SK-N-SH treated with all-trans-retinoic acid at 6 μM for 48 hours (cell line): ENCODE measurements around the gene ZNF385C.

ENCODE experiments used
- ARNTL ChIP-seq: fragments of 450-650 bp; formaldehyde crosslinking; IDR thresholded peaks from 2 replicates; pipeline ENCODE4 v1.5.0; 2020; ENCODE audit warnings: low read depth, mild to moderate bottlenecking, moderate library complexity, borderline replicate concordance
- CREB5 ChIP-seq: fragments of 250-450 bp; sonication (Bioruptor Pico); IDR thresholded peaks from 2 replicates; pipeline ENCODE4 v1.5.1; 2020; ENCODE audit warnings: low read depth, mild to moderate bottlenecking, moderate library complexity
- CSDC2 ChIP-seq: fragments of 250-450 bp; sonication (Bioruptor Pico); IDR thresholded peaks from 2 replicates; pipeline ENCODE4 v1.5.0; 2020; ENCODE audit warnings: mild to moderate bottlenecking, moderate library complexity
- ZC3H10 ChIP-seq: fragments of 250-450 bp; sonication (Bioruptor Pico); IDR thresholded peaks from 2 replicates; pipeline ENCODE4 v1.5.1; 2021; ENCODE audit warnings: mild to moderate bottlenecking, moderate library complexity
- ZFP30 ChIP-seq: fragments of 450-650 bp; formaldehyde crosslinking; IDR thresholded peaks from 2 replicates; pipeline ENCODE4 v1.5.0; 2022; ENCODE audit warnings: mild to moderate bottlenecking, moderate library complexity
- ZNF70 ChIP-seq: fragments of 450-650 bp; formaldehyde crosslinking; IDR thresholded peaks from 2 replicates; pipeline ENCODE4 v1.5.0; 2020; ENCODE audit warnings: mild to moderate bottlenecking, moderate library complexity
- ZNF8 ChIP-seq: fragments of 450-650 bp; formaldehyde crosslinking; IDR thresholded peaks from 2 replicates; pipeline ENCODE4 v1.5.0; 2020; ENCODE audit warnings: mild to moderate bottlenecking, moderate library complexity

DNA sequence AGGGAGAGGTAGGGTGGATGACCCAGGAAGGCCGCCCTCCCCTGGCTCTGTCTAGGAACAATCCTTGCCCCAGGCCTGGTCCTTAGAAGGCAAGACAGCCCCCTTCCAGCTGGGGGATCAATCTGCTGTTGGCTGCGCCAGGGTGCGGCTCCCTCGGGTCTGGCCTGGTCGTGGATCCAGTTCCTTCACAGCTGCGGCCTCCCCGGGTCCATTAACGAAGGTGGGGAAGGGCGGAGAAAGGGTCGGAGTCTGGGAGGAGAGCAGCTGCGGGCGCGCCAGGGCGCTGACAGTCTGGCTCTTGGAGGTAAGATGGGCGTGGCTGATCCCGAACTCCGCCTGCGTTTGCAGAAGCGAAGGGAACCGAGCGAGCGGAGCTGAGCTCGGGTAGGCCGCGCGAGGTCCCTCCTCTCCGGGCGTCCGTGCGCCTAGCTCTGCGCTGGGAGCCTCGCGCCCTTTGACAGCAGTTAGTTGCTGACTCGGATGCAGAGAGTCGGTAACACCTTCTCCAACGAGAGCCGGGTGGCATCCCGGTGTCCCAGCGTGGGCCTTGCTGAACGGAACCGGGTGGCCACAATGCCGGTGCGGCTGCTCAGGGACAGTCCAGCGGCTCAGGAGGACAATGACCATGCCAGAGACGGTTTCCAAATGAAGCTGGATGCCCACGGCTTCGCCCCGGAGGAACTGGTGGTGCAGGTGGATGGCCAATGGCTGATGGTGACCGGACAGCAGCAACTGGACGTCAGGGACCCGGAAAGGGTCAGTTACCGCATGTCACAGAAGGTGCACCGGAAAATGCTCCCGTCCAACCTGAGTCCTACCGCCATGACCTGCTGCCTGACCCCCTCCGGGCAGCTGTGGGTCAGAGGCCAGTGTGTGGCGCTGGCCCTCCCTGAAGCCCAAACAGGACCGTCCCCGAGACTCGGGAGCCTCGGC lies 24.4 kb upstream of the ZNF385C start, which contains the start of gene HSPB9:
- TF ChIP-seq ZFP30: no peak
- TF ChIP-seq ZNF8 (CRISPR knock-in tag): no peak
- no peak for TF ChIP-seq ZC3H10 (CRISPR knock-in tag)
- no peak for TF ChIP-seq ARNTL
- no peak for TF ChIP-seq ZNF70
- no peak for TF ChIP-seq CSDC2
- no peak for TF ChIP-seq CREB5 (CRISPR knock-in tag)
